K562 (cell line): ENCODE data around the gene AAGAB. TPM values are rescaled to one million over a fixed set of nuclear protein-coding genes. Genes with fewer than 3 reads are reported as not detected.

Experiments
- ATAC-seq: fragments of 200-7000 bp; cut with Tn5 transposase; 3 replicates; pipeline ENCODE4 v1.9.1; 2020; ENCODE audit warnings: moderate library complexity
- BruUV-seq: library from RNA; stranded (reverse); fragments of 400-500 nt; replicated peaks from 2 replicates; lab custom pipeline; 2021; lab: Mats Ljungman, UMichigan
- CTCF ChIA-PET: fragments of 300-600 bp; formaldehyde crosslinking; extraction: SDS; loops from one replicate; lab custom pipeline; 2021; ENCODE audit warnings: low intra/inter-chr PET ratio; lab: Yijun Ruan, JAX
- POLR2A ChIA-PET: fragments of 300-600, 350-650 bp; sonication (Branson Sonifier 250); formaldehyde crosslinking; extraction: SDS; loops from one replicate; lab custom pipeline; 2021; ENCODE audit warnings: antibody characterized with exemption, inconsistent platforms; lab: Yijun Ruan, JAX
- DNase-seq, 4 experiments: peaks; one replicate each; pipeline versions ENCODE4 v3.0.0 to v3.0.0-alpha.2; 2011 to 2018; ENCODE audit warnings: low spot score in 3 of 4, mixed read lengths in 3 of 4; ENCODE audit errors: extremely low read depth in 1 of 4
- FAIRE-seq: peaks from 2 replicates; lab custom pipeline; 2011; peaks lifted over from hg19 to GRCh38; lab: Jason Lieb, UNC
- H2AFZ ChIP-seq: 2 replicates; pipeline ENCODE4 v1.6.0; 2011; ENCODE audit warnings: low read depth, low read length, control low read depth, inconsistent platforms
- H3K27ac ChIP-seq: fragments of 200-600 bp; 3 replicates; pipeline ENCODE4 v1.8.0; 2011; ENCODE audit warnings: low read depth, mild to moderate bottlenecking, control low read depth, inconsistent platforms, low read length, moderate library complexity, mixed read lengths; ENCODE audit errors: extremely low read depth
- H3K27me3 ChIP-seq, 2 experiments: fragments of 300-600 bp in 1 of 2; 2 replicates in 1 of 2; 3 replicates in 1 of 2; pipeline versions ENCODE4 v1.6.0 to v1.8.0; 2011; ENCODE audit warnings: inconsistent platforms in 2 of 2, low read length in 2 of 2, mild to moderate bottlenecking in 1 of 2, mixed read lengths in 1 of 2, moderate library complexity in 1 of 2; ENCODE audit not compliant: control insufficient read depth in 2 of 2, insufficient read depth in 2 of 2
- H3K36me3 ChIP-seq: fragments of 300-600 bp; 3 replicates; pipeline ENCODE4 v1.8.0; 2011; ENCODE audit warnings: mild to moderate bottlenecking, low read length, inconsistent platforms; ENCODE audit not compliant: control insufficient read depth, insufficient read depth
- H3K4me1 ChIP-seq, 2 experiments: fragments of 200-600 bp in 1 of 2; replicated peaks in 1 of 2; 2 replicates in 1 of 2; 3 replicates in 1 of 2; pipeline versions ENCODE4 v1.5.1 to v1.8.0; 2011; ENCODE audit warnings: inconsistent platforms in 2 of 2, low read length in 2 of 2, mild to moderate bottlenecking in 1 of 2, mixed read lengths in 1 of 2, moderate library complexity in 1 of 2; ENCODE audit not compliant: control insufficient read depth in 2 of 2, insufficient read depth in 2 of 2
- H3K4me2 ChIP-seq: 2 replicates; pipeline ENCODE4 v1.6.1; 2011; ENCODE audit warnings: low read length, control low read depth, inconsistent platforms, mixed read lengths; ENCODE audit not compliant: insufficient read depth
- H3K4me3 ChIP-seq: fragments of 200-600 bp; sonication (generic), shearing (Covaris generic); 2 replicates; pipeline ENCODE4 v1.5.1; 2016; ENCODE audit warnings: control low read depth, inconsistent platforms
- H3K79me2 ChIP-seq: fragments of 200-600 bp; 3 replicates; pipeline ENCODE4 v1.8.0; 2011; ENCODE audit warnings: low read length, inconsistent platforms; ENCODE audit not compliant: control insufficient read depth, insufficient read depth
- H3K9ac ChIP-seq, 2 experiments: 2 replicates each; pipeline versions ENCODE4 v1.6.0 to v1.6.1; 2011; ENCODE audit warnings: low read depth in 2 of 2, low read length in 2 of 2, control low read depth in 1 of 2, inconsistent platforms in 1 of 2, mild to moderate bottlenecking in 1 of 2, mixed read lengths in 1 of 2; ENCODE audit not compliant: insufficient read depth in 1 of 2
- H3K9me1 ChIP-seq: one replicate; pipeline ENCODE4 v1.6.0; 2011; ENCODE audit warnings: inconsistent platforms, mild to moderate bottlenecking, low read length, moderate library complexity; ENCODE audit not compliant: control insufficient read depth, insufficient read depth
- H3K9me3 ChIP-seq: replicated peaks from 2 replicates; pipeline ENCODE4 v1.5.1; 2011; ENCODE audit warnings: low read depth, low read length, inconsistent platforms; ENCODE audit not compliant: control insufficient read depth, insufficient read depth
- H4K20me1 ChIP-seq: replicated peaks from 2 replicates; pipeline ENCODE4 v1.6.1; 2011; ENCODE audit warnings: low read length, inconsistent platforms, mixed read lengths; ENCODE audit not compliant: control insufficient read depth, insufficient read depth
- BCL6 ChIP-seq: fragments of 250-450 bp; sonication (Bioruptor Pico); IDR thresholded peaks from 2 replicates; pipeline ENCODE4 v1.4.0; 2020
- CAMTA2 ChIP-seq: fragments of 250-450 bp; sonication (Bioruptor Pico); conservative IDR thresholded peaks from 2 replicates; pipeline ENCODE4 v1.5.1; 2022
- POLR2H ChIP-seq: IDR thresholded peaks from 2 replicates; pipeline ENCODE4 v1.6.1; 2016; ENCODE audit warnings: missing genetic modification characterization, low read depth, mild to moderate bottlenecking, control low read depth, missing compliant biosample characterization, moderate library complexity
- TCF3 ChIP-seq: sonication (generic); formaldehyde crosslinking; IDR thresholded peaks from 2 replicates; pipeline ENCODE4 v1.4.0; 2020; ENCODE audit warnings: mild to moderate bottlenecking, missing genetic modification reagents
- U2AF2 ChIP-seq: fragments of 200-400 bp; formaldehyde crosslinking; optimal IDR thresholded peaks from 2 replicates; pipeline ENCODE3; 2017; ENCODE audit warnings: low read depth, mild to moderate bottlenecking, low read length
- ZNF146 ChIP-seq: IDR thresholded peaks from one replicate; pipeline ENCODE4 v1.6.1; 2018; ENCODE audit warnings: missing compliant biosample characterization; ENCODE audit not compliant: unreplicated experiment
- ZNF311 ChIP-seq: fragments of 250-450 bp; sonication (Bioruptor Pico); IDR thresholded peaks from 2 replicates; pipeline ENCODE4 v1.4.0; 2020; ENCODE audit warnings: mild to moderate bottlenecking, moderate library complexity
- ZNF431 ChIP-seq: sonication (generic); formaldehyde crosslinking; IDR thresholded peaks from 2 replicates; pipeline ENCODE4 v1.8.0; 2022; ENCODE audit warnings: mild to moderate bottlenecking, missing genetic modification reagents
- ZNF436 ChIP-seq: fragments of 250-450, 450-650 bp; sonication (Bioruptor Pico); formaldehyde crosslinking; IDR thresholded peaks from 2 replicates; pipeline ENCODE4 v1.7.0; 2020; ENCODE audit warnings: mild to moderate bottlenecking
- ZNF76 ChIP-seq: fragments of 250-450 bp; sonication (Bioruptor Pico); IDR thresholded peaks from 2 replicates; pipeline ENCODE4 v1.4.0; 2020; ENCODE audit warnings: mild to moderate bottlenecking, moderate library complexity, borderline replicate concordance
- WGBS: fragments of 100-300 bp; shearing (Covaris generic); methylation state at CpG from one replicate; pipeline ENCODE4 v1.1.6; 2016; ENCODE audit warnings: low coverage, mixed read lengths; ENCODE audit not compliant: insufficient coverage; ENCODE audit errors: missing lambda C conversion rate; 5-methylcytosine and 5-hydroxymethylcytosine counted together
- in situ Hi-C: fragments of 300-500 bp; cut with MboI; formaldehyde crosslinking; loops from 4 replicates; pipeline ENCODE4 v1.15.0; 2018; ENCODE audit warnings: inconsistent platforms, mixed read lengths
- intact Hi-C: fragments of 100-400 bp; cut with micrococcal nuclease; formaldehyde crosslinking; loops from 2 replicates; pipeline ENCODE4 v1.14.2; 2022
- polyA plus RNA-seq, 8 experiments: library from polyadenylated mRNA; depleted of rRNA in 4 of 8; stranded (reverse) in 5 of 8; unstranded in 3 of 8; fragments of >200 nt; fragmentation: Nextera tagmentation in 2 of 8; fragmentation: Illumina TruSeq in 1 of 8; extraction: Ambion mirVana in 2 of 8; extraction: Trizol in 1 of 8; gene quantifications; 2 replicates each; pipeline versions ENCODE4 v1.2.1 to v1.2.3, GENCODE V29; 2011 to 2014; ENCODE audit warnings: inconsistent platforms in 1 of 8, missing spikeins in 1 of 8
- total RNA-seq, 7 experiments: library from RNA; depleted of rRNA in 6 of 7; stranded (reverse); fragments of >200 nt in 6 of 7; fragmentation: Illumina TruSeq in 2 of 7; extraction: Trizol in 2 of 7; gene quantifications; 2 replicates each; pipeline versions ENCODE4 v1.2.1 to v1.2.3, GENCODE V29; 2011 to 2021; ENCODE audit warnings: low replicate concordance in 1 of 7
- TF ChIP-seq, protein P1 (sequence below): fragments of 250-450 bp; sonication (Bioruptor Pico); IDR thresholded peaks from 2 replicates; pipeline ENCODE4 v1.5.0; 2020; ENCODE audit warnings: mild to moderate bottlenecking
- TF ChIP-seq, protein P2 (sequence below), 2 experiments: IDR thresholded peaks; 2 replicates each; pipeline ENCODE4 v1.6.1; 2012; ENCODE audit warnings: improper control_type of control experiment in 2 of 2, low read depth in 2 of 2, low read length in 2 of 2, borderline replicate concordance in 1 of 2
- TF ChIP-seq, protein P3 (sequence below): fragments of 250-450 bp; sonication (Bioruptor Pico); IDR thresholded peaks from 2 replicates; pipeline ENCODE4 v1.8.0; 2022; ENCODE audit warnings: moderate library complexity, mild to moderate bottlenecking, inconsistent platforms

Gene AAGAB
- total and polyA plus RNA-seq, 9 of the 15 experiments (the other 6 are each of a cell fraction or from before 2014, with no cell fraction given), result 17.8 to 109 (median 58.3) TPM

DNA sequence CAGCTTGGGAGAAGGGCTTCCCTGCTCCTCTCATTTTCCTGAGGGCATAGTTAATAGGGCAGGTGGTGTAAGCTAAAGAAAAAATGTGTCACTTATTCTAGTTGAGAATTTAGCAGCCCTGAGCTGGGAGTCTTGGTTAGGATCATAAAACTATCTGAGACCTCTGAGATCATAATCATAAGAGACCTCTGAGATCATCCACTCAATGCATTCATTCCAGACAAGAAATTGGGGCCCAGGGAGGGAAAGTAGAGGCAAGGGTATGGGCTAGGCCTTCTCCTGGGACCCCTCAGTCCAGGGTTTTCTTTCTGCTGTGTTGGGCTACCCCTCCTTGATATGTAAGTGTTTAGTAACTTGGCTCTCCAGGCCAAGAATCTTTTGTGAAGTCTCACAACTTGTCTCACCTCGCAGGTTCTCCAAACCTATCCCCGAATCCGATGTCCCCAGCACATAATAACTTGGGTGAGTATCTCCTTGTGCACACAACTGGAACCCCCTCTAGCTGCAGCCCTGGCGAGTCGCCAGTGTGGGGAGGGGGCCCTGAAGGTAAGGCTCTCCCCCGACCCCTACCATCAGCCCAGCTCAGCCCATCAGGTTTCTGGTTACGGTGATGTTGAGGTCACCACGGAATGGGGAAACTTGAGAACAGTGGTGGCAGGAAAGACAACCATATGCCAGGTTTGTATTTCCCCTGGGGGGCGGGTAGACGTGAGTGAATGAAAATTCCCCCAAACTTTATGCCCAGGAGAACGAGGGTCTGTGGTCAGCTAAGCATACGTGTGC, 84.1 kb downstream of the AAGAB start (continued):
- no peak for TF ChIP-seq ZNF76 (CRISPR knock-in tag)

DNA sequence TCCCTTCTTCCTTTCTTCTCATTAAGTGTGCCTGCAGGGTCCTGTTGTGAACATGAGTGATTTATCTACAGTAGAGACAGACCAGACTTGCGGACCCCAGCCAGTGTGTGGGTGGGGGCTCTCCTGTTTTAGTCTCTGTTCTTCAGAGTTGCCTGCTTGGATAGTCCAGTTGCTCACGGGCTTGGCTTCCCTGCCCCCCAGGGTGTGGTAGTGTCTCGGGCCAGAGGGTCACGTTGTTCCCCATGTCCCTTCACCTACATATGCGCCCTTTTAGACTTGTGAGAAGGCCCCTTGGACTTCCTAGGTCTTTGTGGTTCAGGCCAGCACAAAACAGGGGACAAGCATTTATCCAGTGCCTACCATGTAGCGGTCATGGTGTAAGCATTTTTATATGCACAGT, 85.8 kb downstream of the AAGAB start:
- Histone ChIP-seq H3K27me3 (no peaks in the 10 kb centered on the region), H3K4me2 (no peak overlapping the region), H4K20me1 (0 out of 2 replicates have a peak, but pooled peaks cover 8% of the 10 kb centered on the region), H3K36me3 (peaks cover 44% of the 10 kb centered on the region; the same call in 2 of the 3 replicates), H3K9me3 (no peaks in the 10 kb centered on the region), H3K79me2 (no peaks in the 10 kb centered on the region), H3K4me3 (no peak overlapping the region), H3K9me1 (no peaks in the 10 kb centered on the region), H3K4me1 (no peaks in the 10 kb centered on the region), H2AFZ (no peak overlapping the region), H3K9ac (no peak overlapping the region), H3K27ac (no peak overlapping the region)
- DNase-seq (no peak), ATAC-seq (no peak), FAIRE-seq (no peak)
- no TSS peak for BruUV-seq
- intact Hi-C loops, result no loop called here
- CTCF ChIA-PET, result no interaction called here
- 82% methylated on average over 6 of the region's 6 CpGs for WGBS
- in situ Hi-C loops, result no loop called here
- POLR2A ChIA-PET, result no interaction called here
- TF ChIP-seq BCL6 (CRISPR knock-in tag) (no peak), CAMTA2 (no peak), ZNF436 (no peak), U2AF2 (no peak), ZNF146 (no peak), ZNF431 (CRISPR knock-in tag) (no peak), ZNF311 (no peak), TCF3 (CRISPR knock-in tag) (no peak), POLR2H (tag) (no peak)
- TF ChIP-seq, protein P1, sequence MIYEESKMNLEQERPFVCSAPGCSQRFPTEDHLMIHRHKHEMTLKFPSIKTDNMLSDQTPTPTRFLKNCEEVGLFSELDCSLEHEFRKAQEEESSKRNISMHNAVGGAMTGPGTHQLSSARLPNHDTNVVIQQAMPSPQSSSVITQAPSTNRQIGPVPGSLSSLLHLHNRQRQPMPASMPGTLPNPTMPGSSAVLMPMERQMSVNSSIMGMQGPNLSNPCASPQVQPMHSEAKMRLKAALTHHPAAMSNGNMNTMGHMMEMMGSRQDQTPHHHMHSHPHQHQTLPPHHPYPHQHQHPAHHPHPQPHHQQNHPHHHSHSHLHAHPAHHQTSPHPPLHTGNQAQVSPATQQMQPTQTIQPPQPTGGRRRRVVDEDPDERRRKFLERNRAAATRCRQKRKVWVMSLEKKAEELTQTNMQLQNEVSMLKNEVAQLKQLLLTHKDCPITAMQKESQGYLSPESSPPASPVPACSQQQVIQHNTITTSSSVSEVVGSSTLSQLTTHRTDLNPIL (CRISPR knock-in tag), result no peak
- TF ChIP-seq, protein P2, sequence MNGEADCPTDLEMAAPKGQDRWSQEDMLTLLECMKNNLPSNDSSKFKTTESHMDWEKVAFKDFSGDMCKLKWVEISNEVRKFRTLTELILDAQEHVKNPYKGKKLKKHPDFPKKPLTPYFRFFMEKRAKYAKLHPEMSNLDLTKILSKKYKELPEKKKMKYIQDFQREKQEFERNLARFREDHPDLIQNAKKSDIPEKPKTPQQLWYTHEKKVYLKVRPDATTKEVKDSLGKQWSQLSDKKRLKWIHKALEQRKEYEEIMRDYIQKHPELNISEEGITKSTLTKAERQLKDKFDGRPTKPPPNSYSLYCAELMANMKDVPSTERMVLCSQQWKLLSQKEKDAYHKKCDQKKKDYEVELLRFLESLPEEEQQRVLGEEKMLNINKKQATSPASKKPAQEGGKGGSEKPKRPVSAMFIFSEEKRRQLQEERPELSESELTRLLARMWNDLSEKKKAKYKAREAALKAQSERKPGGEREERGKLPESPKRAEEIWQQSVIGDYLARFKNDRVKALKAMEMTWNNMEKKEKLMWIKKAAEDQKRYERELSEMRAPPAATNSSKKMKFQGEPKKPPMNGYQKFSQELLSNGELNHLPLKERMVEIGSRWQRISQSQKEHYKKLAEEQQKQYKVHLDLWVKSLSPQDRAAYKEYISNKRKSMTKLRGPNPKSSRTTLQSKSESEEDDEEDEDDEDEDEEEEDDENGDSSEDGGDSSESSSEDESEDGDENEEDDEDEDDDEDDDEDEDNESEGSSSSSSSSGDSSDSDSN (IDR thresholded peaks at IDR 0.05; ENCODE audit: borderline replicate concordance in 1 of 2, low read depth in 2 of 2, low read length in 2 of 2), result no peak
- TF ChIP-seq, protein P3, sequence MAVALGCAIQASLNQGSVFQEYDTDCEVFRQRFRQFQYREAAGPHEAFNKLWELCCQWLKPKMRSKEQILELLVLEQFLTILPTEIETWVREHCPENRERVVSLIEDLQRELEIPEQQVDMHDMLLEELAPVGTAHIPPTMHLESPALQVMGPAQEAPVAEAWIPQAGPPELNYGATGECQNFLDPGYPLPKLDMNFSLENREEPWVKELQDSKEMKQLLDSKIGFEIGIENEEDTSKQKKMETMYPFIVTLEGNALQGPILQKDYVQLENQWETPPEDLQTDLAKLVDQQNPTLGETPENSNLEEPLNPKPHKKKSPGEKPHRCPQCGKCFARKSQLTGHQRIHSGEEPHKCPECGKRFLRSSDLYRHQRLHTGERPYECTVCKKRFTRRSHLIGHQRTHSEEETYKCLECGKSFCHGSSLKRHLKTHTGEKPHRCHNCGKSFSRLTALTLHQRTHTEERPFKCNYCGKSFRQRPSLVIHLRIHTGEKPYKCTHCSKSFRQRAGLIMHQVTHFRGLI, result no peak
